ENCODE results near the gene RIT2. TPM values are rescaled to one million over a fixed set of nuclear protein-coding genes. Genes with fewer than 3 reads are reported as not detected.

RIT2 gene
- total and polyA plus RNA-seq, 2 of the 4 experiments (the other 2 are of a cell fraction): not detected

GRCh38 chr18:42730272-42730671 lies 385.2 kb downstream of the RIT2 start:
- Histone ChIP-seq H2BK5ac (ENCODE audit: low read depth, low read length, poor library complexity, severe bottlenecking) (no peak overlapping the region), H3K36me3 (ENCODE audit: control insufficient read depth, insufficient read depth, low read length) (no peaks in the 10 kb centered on the region), H4K91ac (ENCODE audit: insufficient read depth, low read depth, low read length) (no peak overlapping the region), H3K9ac (ENCODE audit: low read depth, low read length) (no peak overlapping the region), H3K4ac (ENCODE audit: low read depth, low read length) (no peak overlapping the region), H4K8ac (ENCODE audit: low read depth in 2 of 2, low read length in 2 of 2) (no peak overlapping the region), H4K20me1 (ENCODE audit: insufficient read depth, low read length) (no peaks in the 10 kb centered on the region), H2AK9ac (replicated peaks; ENCODE audit: low read depth, low read length, poor library complexity) (no peak overlapping the region), H3K27ac (ENCODE audit: insufficient read depth, low read length) (no peak overlapping the region), H3K4me1 (ENCODE audit: control insufficient read depth, insufficient read depth, low read length) (no peaks in the 10 kb centered on the region), H2BK120ac (ENCODE audit: low read depth, low read length) (no peak overlapping the region), H3K56ac (ENCODE audit: extremely low read depth, insufficient read depth, low read length) (no peak overlapping the region), H3K4me3 (ENCODE audit: insufficient read depth, low read depth, low read length) (no peak overlapping the region), H3K27me3 (ENCODE audit: control insufficient read depth, insufficient read depth, low read length) (no peaks in the 10 kb centered on the region), H2AFZ (replicated peaks; ENCODE audit: low read length, poor library complexity) (no peak overlapping the region), H3K9me1 (ENCODE audit: insufficient read depth, low read length) (no peaks in the 10 kb centered on the region), H3K14ac (replicated peaks; ENCODE audit: low read depth, low read length) (no peak overlapping the region), H2AK5ac (ENCODE audit: low read depth, low read length) (no peak overlapping the region), H3K18ac (ENCODE audit: low read depth, low read length) (no peak overlapping the region), H3K79me1 (ENCODE audit: low read depth in 1 of 2, low read length in 2 of 2) (no peaks in the 10 kb centered on the region), H2BK15ac (ENCODE audit: low read depth, low read length) (no peak overlapping the region), H4K5ac (ENCODE audit: low read depth, low read length) (no peak overlapping the region), H3K23ac (ENCODE audit: low read depth, low read length) (no peak overlapping the region), H3K9me3 (ENCODE audit: control insufficient read depth, insufficient read depth, low read length) (peaks cover 4% of the 10 kb centered on the region), H3K4me2 (ENCODE audit: low read depth, low read length) (no peak overlapping the region), H2BK20ac (ENCODE audit: low read depth, low read length) (no peak overlapping the region)
- in situ Hi-C loops (cut with MboI; ENCODE audit: low sequenced_read_pairs) (no loop called here), dilution Hi-C loops (cut with HindIII; ENCODE audit: low sequenced_read_pairs, unreplicated experiment) (no loop called here), intact Hi-C loops (cut with micrococcal nuclease) (no loop called here)
- no TSS peak for BruUV-seq (replicated peaks)
- WGBS, 2 experiments (ENCODE audit: extremely low coverage in 2 of 2, insufficient read length in 1 of 2): 25% methylated on average over 1 of the region's 1 CpG; no CpG with 5 or more reads in 1 of the 2 experiments
- POLR2A ChIA-PET (ENCODE audit: unreplicated experiment): no interaction called here
- CTCF ChIA-PET: no interaction called here
- ATAC-seq (ENCODE audit: low read depth) (no peak), DNase-seq (no peak)
- TF ChIP-seq MAZ (IDR thresholded peaks at IDR 0.05; ENCODE audit: borderline replicate concordance, low read depth, low read length) (no peak), CHD1 (IDR thresholded peaks at IDR 0.05; ENCODE audit: low read depth, low read length) (no peak), MAFK (IDR thresholded peaks at IDR 0.05; ENCODE audit: low read depth, low read length) (no peak), FOS (IDR thresholded peaks at IDR 0.05; ENCODE audit: low read depth, low read length) (no peak), CEBPB (IDR thresholded peaks at IDR 0.05; ENCODE audit: low read depth, low read length) (no peak), MXI1 (IDR thresholded peaks at IDR 0.05; ENCODE audit: borderline replicate concordance, low read depth, low read length) (no peak), RCOR1 (IDR thresholded peaks at IDR 0.05; ENCODE audit: insufficient replicate concordance, low read length) (no peak), NFE2L2 (IDR thresholded peaks at IDR 0.05; ENCODE audit: low read depth, low read length) (no peak), RAD21 (IDR thresholded peaks at IDR 0.05; ENCODE audit: low read length) (no peak), SMC3 (IDR thresholded peaks at IDR 0.05; ENCODE audit: low read depth, low read length) (no peak)
- TF ChIP-seq, protein P1, sequence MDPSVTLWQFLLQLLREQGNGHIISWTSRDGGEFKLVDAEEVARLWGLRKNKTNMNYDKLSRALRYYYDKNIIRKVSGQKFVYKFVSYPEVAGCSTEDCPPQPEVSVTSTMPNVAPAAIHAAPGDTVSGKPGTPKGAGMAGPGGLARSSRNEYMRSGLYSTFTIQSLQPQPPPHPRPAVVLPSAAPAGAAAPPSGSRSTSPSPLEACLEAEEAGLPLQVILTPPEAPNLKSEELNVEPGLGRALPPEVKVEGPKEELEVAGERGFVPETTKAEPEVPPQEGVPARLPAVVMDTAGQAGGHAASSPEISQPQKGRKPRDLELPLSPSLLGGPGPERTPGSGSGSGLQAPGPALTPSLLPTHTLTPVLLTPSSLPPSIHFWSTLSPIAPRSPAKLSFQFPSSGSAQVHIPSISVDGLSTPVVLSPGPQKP (IDR thresholded peaks at IDR 0.05; ENCODE audit: borderline replicate concordance, low read depth, low read length): no peak
- TF ChIP-seq, protein P2, sequence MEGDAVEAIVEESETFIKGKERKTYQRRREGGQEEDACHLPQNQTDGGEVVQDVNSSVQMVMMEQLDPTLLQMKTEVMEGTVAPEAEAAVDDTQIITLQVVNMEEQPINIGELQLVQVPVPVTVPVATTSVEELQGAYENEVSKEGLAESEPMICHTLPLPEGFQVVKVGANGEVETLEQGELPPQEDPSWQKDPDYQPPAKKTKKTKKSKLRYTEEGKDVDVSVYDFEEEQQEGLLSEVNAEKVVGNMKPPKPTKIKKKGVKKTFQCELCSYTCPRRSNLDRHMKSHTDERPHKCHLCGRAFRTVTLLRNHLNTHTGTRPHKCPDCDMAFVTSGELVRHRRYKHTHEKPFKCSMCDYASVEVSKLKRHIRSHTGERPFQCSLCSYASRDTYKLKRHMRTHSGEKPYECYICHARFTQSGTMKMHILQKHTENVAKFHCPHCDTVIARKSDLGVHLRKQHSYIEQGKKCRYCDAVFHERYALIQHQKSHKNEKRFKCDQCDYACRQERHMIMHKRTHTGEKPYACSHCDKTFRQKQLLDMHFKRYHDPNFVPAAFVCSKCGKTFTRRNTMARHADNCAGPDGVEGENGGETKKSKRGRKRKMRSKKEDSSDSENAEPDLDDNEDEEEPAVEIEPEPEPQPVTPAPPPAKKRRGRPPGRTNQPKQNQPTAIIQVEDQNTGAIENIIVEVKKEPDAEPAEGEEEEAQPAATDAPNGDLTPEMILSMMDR (conservative IDR thresholded peaks at IDR 0.05; ENCODE audit: low read depth, low read length): no peak
- TF ChIP-seq, protein P3, sequence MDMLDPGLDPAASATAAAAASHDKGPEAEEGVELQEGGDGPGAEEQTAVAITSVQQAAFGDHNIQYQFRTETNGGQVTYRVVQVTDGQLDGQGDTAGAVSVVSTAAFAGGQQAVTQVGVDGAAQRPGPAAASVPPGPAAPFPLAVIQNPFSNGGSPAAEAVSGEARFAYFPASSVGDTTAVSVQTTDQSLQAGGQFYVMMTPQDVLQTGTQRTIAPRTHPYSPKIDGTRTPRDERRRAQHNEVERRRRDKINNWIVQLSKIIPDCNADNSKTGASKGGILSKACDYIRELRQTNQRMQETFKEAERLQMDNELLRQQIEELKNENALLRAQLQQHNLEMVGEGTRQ (IDR thresholded peaks at IDR 0.05; ENCODE audit: low read depth, low read length): no peak
